Trophoblast cell (in vitro differentiated cells and primary cell): ENCODE data around the gene TMEM240.
"Not testable (repeated sequence)": the region's sequence is repeated elsewhere in the genome, so short reads cannot be mapped to it uniquely, and the experiment has no call there.

Source experiments
- DNase-seq, 2 donors: peaks; one replicate each; pipeline ENCODE4 v3.0.0-alpha.2; 2016
- H2AFZ ChIP-seq: 2 replicates; pipeline ENCODE4 v1.6.1; 2013; ENCODE audit warnings: low read length, moderate library complexity, mild to moderate bottlenecking; ENCODE audit not compliant: insufficient read depth, poor library complexity
- H2AK5ac ChIP-seq: 2 replicates; pipeline ENCODE4 v1.6.1; 2013; ENCODE audit warnings: mild to moderate bottlenecking, low read length
- H2BK120ac ChIP-seq: 2 replicates; pipeline ENCODE4 v1.6.1; 2013; ENCODE audit warnings: low read length, mild to moderate bottlenecking, moderate library complexity; ENCODE audit not compliant: insufficient read depth, poor library complexity
- H2BK12ac ChIP-seq: 2 replicates; pipeline ENCODE4 v1.6.1; 2013; ENCODE audit warnings: mild to moderate bottlenecking, low read length, moderate library complexity
- H2BK5ac ChIP-seq: 2 replicates; pipeline ENCODE4 v1.6.1; 2013; ENCODE audit warnings: low read length, low read depth, moderate library complexity, mild to moderate bottlenecking; ENCODE audit not compliant: poor library complexity
- H3K14ac ChIP-seq: 2 replicates; pipeline ENCODE4 v1.6.1; 2013; ENCODE audit warnings: mild to moderate bottlenecking, low read length
- H3K18ac ChIP-seq: 2 replicates; pipeline ENCODE4 v1.6.1; 2013; ENCODE audit warnings: mild to moderate bottlenecking, low read length
- H3K23ac ChIP-seq: 2 replicates; pipeline ENCODE4 v1.6.1; 2013; ENCODE audit warnings: low read length
- H3K27ac ChIP-seq: 2 replicates; pipeline ENCODE4 v1.5.1; 2013; ENCODE audit warnings: low read depth, mild to moderate bottlenecking, inconsistent platforms, low read length, moderate library complexity
- H3K27me3 ChIP-seq: 2 replicates; pipeline ENCODE4 v1.6.1; 2013; ENCODE audit warnings: inconsistent platforms, mild to moderate bottlenecking, low read length, moderate library complexity; ENCODE audit not compliant: insufficient read depth
- H3K36me3 ChIP-seq, 2 experiments: 1 replicate in 1 of 2; 2 replicates in 1 of 2; pipeline ENCODE4 v1.6.1; 2013; ENCODE audit warnings: low read length in 2 of 2, mild to moderate bottlenecking in 2 of 2, moderate library complexity in 1 of 2; ENCODE audit not compliant: insufficient read depth in 2 of 2, control insufficient read depth in 1 of 2
- H3K4ac ChIP-seq: 2 replicates; pipeline ENCODE4 v1.6.1; 2013; ENCODE audit warnings: low read depth, mild to moderate bottlenecking, low read length, moderate library complexity
- H3K4me1 ChIP-seq, 2 experiments: 1 replicate in 1 of 2; 2 replicates in 1 of 2; pipeline ENCODE4 v1.6.1; 2013; ENCODE audit warnings: low read length in 2 of 2, mild to moderate bottlenecking in 2 of 2, moderate library complexity in 1 of 2; ENCODE audit not compliant: insufficient read depth in 2 of 2, control insufficient read depth in 1 of 2
- H3K4me2 ChIP-seq: 2 replicates; pipeline ENCODE4 v1.6.1; 2013; ENCODE audit warnings: inconsistent platforms, mild to moderate bottlenecking, low read length, moderate library complexity
- H3K4me3 ChIP-seq: 2 replicates; pipeline ENCODE4 v1.5.1; 2013; ENCODE audit warnings: mild to moderate bottlenecking, low read depth, low read length, inconsistent platforms
- H3K79me1 ChIP-seq: one replicate; pipeline ENCODE4 v1.6.1; 2013; ENCODE audit warnings: low read length
- H3K79me2 ChIP-seq: 2 replicates; pipeline ENCODE4 v1.6.1; 2013; ENCODE audit warnings: low read length, mild to moderate bottlenecking; ENCODE audit not compliant: control insufficient read depth, insufficient read depth, poor library complexity
- H3K9ac ChIP-seq: 2 replicates; pipeline ENCODE4 v1.6.1; 2013; ENCODE audit warnings: mild to moderate bottlenecking, low read length
- H3K9me3 ChIP-seq: 2 replicates; pipeline ENCODE4 v1.6.1; 2013; ENCODE audit warnings: low read depth, mild to moderate bottlenecking, control low read depth, inconsistent platforms, low read length; ENCODE audit not compliant: insufficient read depth
- H4K12ac ChIP-seq: 2 replicates; pipeline ENCODE4 v1.6.1; 2013; ENCODE audit warnings: low read depth, mild to moderate bottlenecking, low read length, moderate library complexity
- H4K8ac ChIP-seq: 2 replicates; pipeline ENCODE4 v1.6.1; 2013; ENCODE audit warnings: low read depth, mild to moderate bottlenecking, low read length, moderate library complexity
- H4K91ac ChIP-seq: one replicate; pipeline ENCODE4 v1.6.1; 2013; ENCODE audit warnings: low read depth, mild to moderate bottlenecking, low read length, moderate library complexity
- WGBS: extraction: QIAGEN DNeasy Blood & Tissue Kit; methylation state at CpG from one replicate; pipeline ENCODE4 v1.1.7; 2013; ENCODE audit warnings: missing lambda C conversion rate; ENCODE audit not compliant: insufficient read length, insufficient coverage; ENCODE audit errors: extremely low coverage; 5-methylcytosine and 5-hydroxymethylcytosine counted together

Gene TMEM240

GRCh38 chr1:1508775-1509464 is 31.5 kb downstream of the TMEM240 start:
- not testable (repeated sequence) for H3K9me3 ChIP-seq, H3K36me3 ChIP-seq, H2BK120ac ChIP-seq, H3K23ac ChIP-seq, H3K79me2 ChIP-seq, H3K79me1 ChIP-seq, H4K8ac ChIP-seq, H3K27ac ChIP-seq, H3K4me2 ChIP-seq, H3K4me1 ChIP-seq, H2AFZ ChIP-seq, H2BK5ac ChIP-seq, H3K9ac ChIP-seq, H3K27me3 ChIP-seq, H4K12ac ChIP-seq, DNase-seq, H2BK12ac ChIP-seq, H3K18ac ChIP-seq, H3K4ac ChIP-seq, H3K14ac ChIP-seq, H3K4me3 ChIP-seq, H2AK5ac ChIP-seq, H4K91ac ChIP-seq
- no CpG with 5 or more reads among the region's 34 CpGs for WGBS

DNA sequence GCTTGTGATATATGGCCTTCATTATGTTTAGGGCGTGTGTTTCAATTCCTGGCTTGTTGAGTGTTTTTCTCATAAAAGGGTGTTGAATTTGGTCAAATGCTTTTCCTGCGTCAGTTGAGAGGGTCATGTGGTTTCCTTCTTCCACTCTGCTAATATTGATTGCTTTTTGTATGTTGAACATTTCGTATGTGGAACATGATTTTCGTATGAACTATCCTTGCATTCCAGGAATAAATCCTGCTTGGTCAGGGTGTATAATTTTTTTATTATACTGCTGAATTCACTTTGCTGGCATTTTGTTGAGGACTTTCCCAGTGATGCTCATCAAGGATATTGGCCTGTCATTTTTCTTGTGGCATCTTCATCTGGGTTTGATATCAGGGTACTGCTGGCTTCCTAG is 33.1 kb downstream of the TMEM240 start:
- no peak overlapping the region for H2AK5ac ChIP-seq
- no peak overlapping the region for H3K18ac ChIP-seq
- H3K9me3 ChIP-seq = no peaks in the 10 kb centered on the region
- H3K4me3 ChIP-seq = no peak overlapping the region
- peaks cover 5% of the 10 kb centered on the region for H3K79me1 ChIP-seq
- H3K4me2 ChIP-seq = no peak overlapping the region
- no peak overlapping the region for H3K14ac ChIP-seq
- H3K79me2 ChIP-seq = peaks cover 5% of the 10 kb centered on the region
- no peaks in the 10 kb centered on the region for H3K36me3 ChIP-seq
- H2AFZ ChIP-seq = no peak overlapping the region
- H2BK120ac ChIP-seq = no peak overlapping the region
- no peak overlapping the region for H4K8ac ChIP-seq
- no peak overlapping the region for H3K27ac ChIP-seq
- WGBS = no CpG with 5 or more reads among the region's 4 CpGs
- no peak overlapping the region for H3K9ac ChIP-seq
- DNase-seq = no peak
- no peak overlapping the region for H3K23ac ChIP-seq
- H2BK5ac ChIP-seq = no peak overlapping the region
- no peaks in the 10 kb centered on the region for H3K27me3 ChIP-seq
- peaks cover 0 to 3% of the 10 kb centered on the region in 2 experiments for H3K4me1 ChIP-seq
- H4K91ac ChIP-seq = no peak overlapping the region
- H3K4ac ChIP-seq = no peak overlapping the region
- no peak overlapping the region for H4K12ac ChIP-seq
- H2BK12ac ChIP-seq = no peak overlapping the region

DNA sequence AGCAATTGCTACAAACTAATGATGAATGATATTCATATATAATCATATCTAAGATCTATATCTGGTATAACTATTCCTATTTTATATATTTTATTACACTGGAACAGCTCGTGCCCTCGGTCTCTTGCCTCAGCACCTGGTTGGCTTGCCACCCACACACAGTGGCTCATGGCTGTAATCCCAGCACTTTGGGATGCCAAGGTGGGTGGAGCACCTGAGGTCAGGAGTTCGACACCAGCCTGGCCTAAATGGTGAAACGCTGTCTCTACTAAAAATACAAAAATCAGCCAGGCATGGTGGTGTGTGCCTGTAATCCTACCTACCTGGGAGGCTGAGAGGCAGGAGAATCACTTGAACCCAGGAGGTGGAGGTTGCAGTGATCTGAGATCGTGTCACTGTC is 34.6 kb downstream of the TMEM240 start:
- H3K9ac ChIP-seq, H3K79me1 ChIP-seq, H3K9me3 ChIP-seq, H3K4me3 ChIP-seq, DNase-seq, H3K4me2 ChIP-seq, H2BK5ac ChIP-seq, H3K23ac ChIP-seq, H2BK12ac ChIP-seq, H3K36me3 ChIP-seq, H4K12ac ChIP-seq, H3K4me1 ChIP-seq, H4K8ac ChIP-seq, H3K18ac ChIP-seq, H3K27me3 ChIP-seq, H3K14ac ChIP-seq, H3K79me2 ChIP-seq, H3K4ac ChIP-seq, H3K27ac ChIP-seq, H4K91ac ChIP-seq, H2BK120ac ChIP-seq: not testable (repeated sequence)
- H2AK5ac ChIP-seq = peak overlapping the region; percentile 69
- peak overlapping the region; percentile 68 for H2AFZ ChIP-seq
- no CpG with 5 or more reads among the region's 5 CpGs for WGBS

- DNase-seq = peak in 1 of 2 donors; percentile 51
- not testable (repeated sequence) for H3K23ac ChIP-seq, H2AK5ac ChIP-seq, H3K36me3 ChIP-seq, H3K27me3 ChIP-seq, H3K79me1 ChIP-seq, H3K18ac ChIP-seq, H3K4me1 ChIP-seq, H3K9ac ChIP-seq, H3K27ac ChIP-seq, H2BK120ac ChIP-seq, H3K4ac ChIP-seq, H3K14ac ChIP-seq, H3K9me3 ChIP-seq, H3K4me3 ChIP-seq, H2BK12ac ChIP-seq, H2AFZ ChIP-seq, H2BK5ac ChIP-seq, H3K4me2 ChIP-seq, H4K91ac ChIP-seq, H4K8ac ChIP-seq, H4K12ac ChIP-seq, H3K79me2 ChIP-seq
- no CpG with 5 or more reads among the region's 22 CpGs for WGBS
These were observed 35.0 kb downstream of the TMEM240 start for GRCh38 chr1:1505366-1505798.
